DMS114 treated with DMSO at 0.1 percent for 48 hours (cell line): Measurements from ENCODE around the gene ZNF597.

Source experiments
- DNase-seq: peaks from one replicate; lab custom pipeline; 2025; ENCODE audit not compliant: unreplicated experiment; lab: John Stamatoyannopoulos, UW

Gene ZNF597

GRCh38 chr16:3443108-3444031 is at the start of gene ZNF597, which contains the start of gene NAA60:
ZNF597 (minus strand) TSS chr16:3443504; CDS start chr16:3443153, 351 bp downstream.
NAA60 (plus strand) TSS chr16:3443680; CDS start chr16:3476228, 32,548 bp downstream.
- peak; percentile 86 for DNase-seq

GRCh38 chr16:3492356-3492755 is 49.1 kb upstream of the ZNF597 start:
- no peak for DNase-seq

GRCh38 chr16:3490911-3491629 is 47.8 kb upstream of the ZNF597 start:
- no peak for DNase-seq

GRCh38 chr16:3488801-3489200 is 45.5 kb upstream of the ZNF597 start:
- no peak for DNase-seq

- DNase-seq, result no peak
Observed at GRCh38 chr16:3487521-3488410, 44.5 kb upstream of the ZNF597 start.

GRCh38 chr16:3486506-3487215 is 43.4 kb upstream of the ZNF597 start:
- no peak for DNase-seq

- DNase-seq, result no peak
Observed at GRCh38 chr16:3485821-3486505, 42.7 kb upstream of the ZNF597 start.

GRCh38 chr16:3485097-3485745 is 41.9 kb upstream of the ZNF597 start:
- DNase-seq, result no peak

- no peak for DNase-seq
Observed at GRCh38 chr16:3484318-3485096, 41.2 kb upstream of the ZNF597 start.

- no peak for DNase-seq
Observed at GRCh38 chr16:3482659-3483241, 39.4 kb upstream of the ZNF597 start.

- no peak for DNase-seq
Observed at GRCh38 chr16:3481696-3482658, 38.7 kb upstream of the ZNF597 start.

- DNase-seq, result no peak
Observed at GRCh38 chr16:3480901-3481695, 37.8 kb upstream of the ZNF597 start.

- DNase-seq, result no peak
Observed at GRCh38 chr16:3479654-3480216, 36.4 kb upstream of the ZNF597 start.

- DNase-seq, result no peak
Observed at GRCh38 chr16:3478242-3478925, 35.1 kb upstream of the ZNF597 start.

- DNase-seq, result no peak
Observed at GRCh38 chr16:3476409-3476808, 33.1 kb upstream of the ZNF597 start.
